DMS 273 (cell line): ENCODE measurements around the gene POU2F1.

Experiments used
- DNase-seq: peaks from one replicate; lab custom pipeline; 2025; ENCODE audit not compliant: unreplicated experiment; lab: John Stamatoyannopoulos, UW

Gene POU2F1

DNA sequence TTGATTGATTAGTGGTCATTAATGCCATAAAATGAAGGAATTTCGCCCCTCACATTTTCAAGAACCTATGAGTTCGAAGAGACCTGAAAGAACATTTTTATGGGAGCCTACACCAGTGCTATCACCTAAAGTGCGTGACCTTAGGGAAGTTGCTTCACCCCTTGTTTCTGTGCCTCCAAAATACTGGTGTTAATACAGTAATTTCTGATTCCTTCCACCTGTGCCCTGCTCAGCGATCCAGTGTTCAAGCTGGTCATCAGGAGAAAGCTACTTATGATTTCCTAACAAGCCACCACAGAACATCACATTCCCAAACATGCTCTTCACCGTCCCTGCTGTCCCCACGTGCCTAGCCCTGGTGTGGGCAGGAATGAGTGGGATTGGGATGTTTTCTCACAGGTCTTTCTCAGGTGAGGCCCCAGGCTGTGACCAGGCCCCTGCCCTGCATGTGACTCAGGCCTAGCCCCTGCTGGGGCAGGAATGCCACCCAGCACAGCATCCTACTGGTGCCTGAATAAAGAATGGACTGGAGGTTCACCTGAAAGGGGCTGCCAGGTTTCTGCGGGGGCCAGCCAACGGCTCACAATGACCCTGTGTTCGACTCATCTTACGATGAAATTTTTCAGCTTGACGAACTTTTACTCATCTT is 237.4 kb downstream of the POU2F1 start:
- no peak for DNase-seq

- no peak for DNase-seq
Observed at GRCh38 chr1:167460836-167461235, 240.2 kb downstream of the POU2F1 start.

- no peak for DNase-seq
Observed at GRCh38 chr1:167462341-167462740, 241.7 kb downstream of the POU2F1 start.

- DNase-seq: no peak
Observed at GRCh38 chr1:167463080-167463479, 242.4 kb downstream of the POU2F1 start.

- no peak for DNase-seq
Observed at GRCh38 chr1:167463875-167464575, 243.3 kb downstream of the POU2F1 start.

- no peak for DNase-seq
Observed at GRCh38 chr1:167465018-167465417, 244.3 kb downstream of the POU2F1 start.

GRCh38 chr1:167465743-167466142 is 245.1 kb downstream of the POU2F1 start:
- no peak for DNase-seq

DNA sequence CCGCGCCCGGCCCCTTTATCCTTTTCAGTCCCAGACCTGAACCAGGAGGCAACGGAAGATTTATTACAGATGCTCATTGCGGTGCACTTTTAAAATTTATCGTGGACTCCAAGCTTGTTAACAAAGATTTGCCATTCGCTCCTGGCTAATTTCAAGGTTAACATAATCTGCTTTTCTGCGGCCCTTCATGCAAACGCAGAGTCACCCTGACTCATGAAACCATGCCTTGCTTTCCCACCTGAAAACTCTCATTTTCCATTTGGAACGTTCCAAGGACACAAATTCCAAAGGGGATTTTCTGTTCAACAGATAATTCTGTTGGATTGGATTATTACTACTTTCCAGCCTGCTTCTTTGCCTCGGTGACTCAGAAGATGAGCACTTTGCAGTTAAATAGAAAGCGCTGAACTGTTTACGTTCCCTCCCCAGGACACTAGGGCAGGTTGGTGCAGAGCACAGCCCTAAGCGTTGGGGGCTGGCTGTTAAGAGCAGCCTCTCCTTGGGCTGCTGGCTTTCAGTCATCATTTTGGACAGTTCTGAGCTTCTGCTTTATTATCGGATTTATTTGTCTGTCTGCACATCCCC is 246.5 kb downstream of the POU2F1 start:
- no peak for DNase-seq

GRCh38 chr1:167467752-167468151 is 247.1 kb downstream of the POU2F1 start:
- DNase-seq: no peak

DNA sequence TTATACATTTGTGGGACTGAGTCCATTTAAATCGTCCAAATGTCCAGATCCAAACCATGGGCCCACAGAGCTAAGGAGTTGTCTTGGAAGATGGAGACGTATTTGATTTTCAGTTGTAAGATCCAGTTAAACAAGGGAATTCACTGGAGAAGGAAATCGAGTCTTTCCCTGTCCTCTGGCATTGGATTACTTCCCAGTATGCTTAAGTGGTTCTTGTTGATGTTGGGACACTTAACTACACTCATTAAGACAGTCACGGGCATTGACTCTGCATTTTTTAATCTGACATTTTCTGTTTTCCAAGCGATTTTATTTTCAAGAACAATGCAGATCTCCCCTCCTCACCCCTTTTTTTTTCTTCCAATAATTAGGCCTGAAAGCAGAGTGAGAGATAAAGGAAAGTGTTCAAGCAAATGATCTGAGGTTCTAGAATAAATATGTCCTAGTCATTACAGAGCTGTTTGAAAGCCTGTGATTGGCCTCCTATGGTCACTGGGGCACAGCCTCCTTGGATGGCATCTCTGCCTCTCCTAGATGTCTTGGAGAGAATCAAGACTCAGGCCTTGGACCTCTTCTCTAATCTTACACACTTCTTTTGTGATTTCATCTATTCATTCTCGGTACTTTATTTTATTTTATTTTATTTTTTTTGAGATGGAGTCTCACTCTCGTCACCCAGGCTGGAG is 248.7 kb downstream of the POU2F1 start:
- DNase-seq: no peak

- no peak for DNase-seq
Observed at GRCh38 chr1:167471568-167471967, 250.9 kb downstream of the POU2F1 start.

DNA sequence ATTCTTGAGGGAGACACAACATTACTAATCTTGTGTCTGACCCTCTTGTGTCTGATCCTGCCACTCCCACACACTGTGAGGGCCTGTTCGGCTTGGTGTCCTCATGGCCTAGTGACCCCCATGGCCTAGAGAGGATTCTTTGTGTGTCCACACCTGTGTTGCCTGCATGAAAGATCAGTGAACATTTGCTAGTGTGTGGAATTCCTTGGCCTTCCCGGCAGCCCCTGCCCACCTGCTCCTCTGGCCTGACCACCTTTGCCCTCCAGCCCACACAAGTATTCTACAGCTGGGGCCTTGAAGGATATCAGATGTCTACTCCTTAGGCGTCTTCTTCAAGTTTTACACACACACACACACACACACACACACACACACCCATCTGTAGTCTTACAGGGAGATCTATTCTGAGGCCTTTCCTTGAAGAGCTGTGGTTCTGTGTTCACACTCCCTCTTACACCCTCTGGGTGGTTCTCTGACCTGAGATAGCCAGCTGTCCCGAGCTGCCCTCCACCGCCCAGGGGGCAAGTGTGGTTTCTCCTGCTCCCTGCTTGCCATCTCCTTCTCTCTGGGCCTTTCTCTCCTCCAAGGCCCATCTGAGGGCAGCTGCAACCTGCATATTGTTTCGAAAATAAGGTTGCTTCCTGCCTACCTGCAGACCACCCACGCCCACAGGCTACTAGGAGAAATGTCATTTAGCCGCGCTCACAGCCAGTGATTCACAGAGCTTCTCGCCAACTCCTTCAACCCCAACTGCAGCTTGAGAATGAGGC is 252.3 kb downstream of the POU2F1 start:
- no peak for DNase-seq

DNA sequence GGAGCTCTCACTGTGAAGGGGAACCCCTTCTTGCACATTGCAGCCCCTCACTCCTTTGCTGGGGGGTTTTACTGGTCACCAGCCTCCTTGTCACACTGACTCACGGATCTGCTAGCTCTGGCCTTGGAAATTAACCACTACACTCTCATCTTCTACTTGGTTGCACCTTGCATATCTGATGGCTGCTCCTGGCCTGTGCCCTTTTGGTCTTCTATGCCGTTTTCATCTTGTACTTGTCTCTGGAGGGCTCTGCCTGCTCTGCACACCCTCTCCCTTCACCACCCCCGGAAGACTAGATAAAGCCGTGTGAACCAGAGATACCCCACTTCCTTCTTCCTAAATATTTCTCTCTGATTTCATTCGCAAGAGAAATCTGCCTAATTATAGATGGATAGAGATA is 253.1 kb downstream of the POU2F1 start:
- no peak for DNase-seq

DNA sequence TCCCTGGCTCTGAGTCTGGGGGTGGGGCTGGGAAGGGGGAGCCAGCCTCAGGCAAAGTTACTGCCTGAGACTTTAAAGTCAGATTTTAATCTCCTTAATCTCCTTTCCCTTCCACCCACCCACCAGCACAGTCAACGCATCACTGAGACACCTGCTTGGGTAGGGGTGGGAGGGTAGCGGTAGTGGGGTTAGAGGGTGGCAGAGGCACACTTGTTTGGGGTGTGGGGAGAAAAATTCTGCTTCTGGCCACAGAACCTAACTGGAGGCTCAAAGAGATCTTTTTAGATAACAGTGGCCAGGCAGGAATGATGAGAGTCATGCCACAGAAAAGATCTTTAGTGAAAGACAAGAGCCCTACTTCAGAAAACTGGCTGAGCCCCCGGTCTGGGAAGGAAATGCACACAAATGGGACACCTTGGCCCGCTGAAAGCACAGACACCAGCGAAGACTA is 253.5 kb downstream of the POU2F1 start:
- no peak for DNase-seq

GRCh38 chr1:167476061-167476460 is 255.4 kb downstream of the POU2F1 start:
- no peak for DNase-seq
